Erythroblast (primary cell): ENCODE data around the gene OR4D5.

Experiments used
- GATA1 ChIP-seq: IDR thresholded peaks from 2 replicates; pipeline ENCODE4 v1.6.1; 2011; ENCODE audit warnings: low read depth, mild to moderate bottlenecking, control low read depth, low read length, moderate library complexity
- POLR2A ChIP-seq: IDR thresholded peaks from 2 replicates; pipeline ENCODE4 v1.6.1; 2011; ENCODE audit warnings: mild to moderate bottlenecking, low read length

DNA sequence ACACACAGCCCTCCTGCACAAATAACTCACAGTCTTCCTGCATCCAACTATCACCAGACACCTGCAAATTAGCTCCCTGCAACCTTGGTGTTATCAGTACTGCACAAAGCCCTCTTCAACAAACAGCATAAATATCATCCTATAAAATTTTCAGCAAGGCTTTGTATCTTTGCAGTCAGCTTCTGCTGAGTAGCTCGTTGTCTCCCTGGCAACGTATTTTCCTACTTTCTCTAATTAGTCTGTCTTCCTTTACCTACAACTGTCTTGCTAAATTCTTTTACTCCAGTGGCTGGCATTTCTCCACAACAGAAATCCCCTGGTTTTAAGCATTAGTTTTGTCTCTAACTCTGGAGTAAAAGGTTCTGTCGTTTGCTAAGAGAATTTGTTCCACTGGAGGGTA lies 33.6 kb upstream of the OR4D5 start:
- TF ChIP-seq POLR2A (no peak), GATA1 (no peak)
